ENCODE data around the gene COL12A1.

DNA sequence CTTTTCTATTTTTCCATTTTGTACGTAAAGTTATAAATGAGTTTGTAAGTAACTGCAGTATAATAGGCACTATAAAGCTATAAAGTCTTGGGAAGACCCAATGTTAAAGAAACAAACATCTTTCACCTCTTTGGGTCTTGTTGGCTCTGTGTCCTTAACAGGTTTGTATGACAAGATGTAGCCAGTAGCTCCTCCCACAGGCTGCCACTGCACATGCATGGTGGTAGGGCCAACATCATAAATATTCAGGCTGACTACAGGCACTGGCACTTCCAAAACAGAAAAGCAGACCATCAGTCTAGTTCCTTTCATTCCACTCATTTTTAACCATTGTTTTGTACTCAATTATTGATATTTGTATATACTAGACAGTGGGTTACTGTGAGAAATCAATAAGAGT, 59.9 kb downstream of the COL12A1 start:
- TF ChIP-seq POLR2A (IDR thresholded peaks at IDR 0.05): no peak
- TF ChIP-seq, protein P1, sequence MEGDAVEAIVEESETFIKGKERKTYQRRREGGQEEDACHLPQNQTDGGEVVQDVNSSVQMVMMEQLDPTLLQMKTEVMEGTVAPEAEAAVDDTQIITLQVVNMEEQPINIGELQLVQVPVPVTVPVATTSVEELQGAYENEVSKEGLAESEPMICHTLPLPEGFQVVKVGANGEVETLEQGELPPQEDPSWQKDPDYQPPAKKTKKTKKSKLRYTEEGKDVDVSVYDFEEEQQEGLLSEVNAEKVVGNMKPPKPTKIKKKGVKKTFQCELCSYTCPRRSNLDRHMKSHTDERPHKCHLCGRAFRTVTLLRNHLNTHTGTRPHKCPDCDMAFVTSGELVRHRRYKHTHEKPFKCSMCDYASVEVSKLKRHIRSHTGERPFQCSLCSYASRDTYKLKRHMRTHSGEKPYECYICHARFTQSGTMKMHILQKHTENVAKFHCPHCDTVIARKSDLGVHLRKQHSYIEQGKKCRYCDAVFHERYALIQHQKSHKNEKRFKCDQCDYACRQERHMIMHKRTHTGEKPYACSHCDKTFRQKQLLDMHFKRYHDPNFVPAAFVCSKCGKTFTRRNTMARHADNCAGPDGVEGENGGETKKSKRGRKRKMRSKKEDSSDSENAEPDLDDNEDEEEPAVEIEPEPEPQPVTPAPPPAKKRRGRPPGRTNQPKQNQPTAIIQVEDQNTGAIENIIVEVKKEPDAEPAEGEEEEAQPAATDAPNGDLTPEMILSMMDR (IDR thresholded peaks at IDR 0.05): no peak
